PFSK-1 (cell line): Measurements from ENCODE around the gene DNAJA3.

Source experiments
- FOXP2 ChIP-seq: optimal IDR thresholded peaks from 2 replicates; pipeline ENCODE3; 2011; ENCODE audit warnings: borderline replicate concordance, control low read depth, inconsistent platforms; ENCODE audit not compliant: insufficient read depth; ENCODE audit errors: extremely low read length, extremely low read depth
- POLR2AphosphoS5 ChIP-seq: IDR thresholded peaks from 2 replicates; pipeline ENCODE4 v1.6.1; 2012; ENCODE audit warnings: low read depth, mild to moderate bottlenecking, control low read depth, low read length, moderate library complexity
- SIN3A ChIP-seq: IDR thresholded peaks from 2 replicates; pipeline ENCODE4 v1.6.1; 2012; ENCODE audit warnings: mild to moderate bottlenecking, low read length, moderate library complexity, borderline replicate concordance; ENCODE audit not compliant: insufficient read depth
- TAF1 ChIP-seq: IDR thresholded peaks from 2 replicates; pipeline ENCODE4 v1.6.1; 2012; ENCODE audit warnings: low read length, control low read depth, borderline replicate concordance; ENCODE audit not compliant: insufficient read depth
- TF ChIP-seq, protein P1 (sequence below), 2 experiments: IDR thresholded peaks; 2 replicates each; pipeline versions ENCODE4 v1.6.1 to v1.8.0; 2011 to 2012; ENCODE audit warnings: low read depth in 2 of 2, low read length in 2 of 2, control low read depth in 1 of 2, inconsistent platforms in 1 of 2, mild to moderate bottlenecking in 1 of 2, moderate library complexity in 1 of 2; ENCODE audit not compliant: insufficient read depth in 1 of 2

The DNAJA3 gene

DNA sequence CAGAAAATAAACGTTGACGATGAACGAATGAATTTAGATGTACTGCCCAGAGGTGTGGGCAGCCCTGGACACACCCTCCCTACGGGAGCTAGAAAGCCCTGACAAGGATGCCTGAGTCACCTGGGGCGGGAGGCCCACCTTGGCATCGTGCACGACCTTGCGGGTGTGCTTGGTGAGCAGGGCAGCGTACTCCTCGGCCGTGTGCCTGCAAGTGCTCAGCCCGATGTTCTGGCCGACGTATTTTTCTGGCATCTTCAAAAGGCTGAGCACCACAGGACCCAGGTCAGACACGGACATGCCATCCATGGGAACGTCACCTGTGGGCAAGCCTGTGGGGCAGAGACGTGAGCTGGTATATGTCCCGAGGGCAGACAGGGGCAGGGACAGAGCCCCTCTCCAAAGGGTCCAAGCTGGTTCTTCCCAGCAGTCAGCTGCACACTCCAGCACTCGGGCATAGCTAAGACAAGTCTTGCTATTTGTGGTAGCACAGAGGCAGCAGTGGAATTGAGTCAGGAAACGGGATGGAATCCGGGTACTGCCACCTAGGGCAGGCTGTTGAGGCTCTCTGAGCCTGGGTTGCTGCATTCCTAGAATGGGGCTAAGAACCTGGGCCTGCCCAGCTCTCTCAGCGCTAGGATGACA lies 38.0 kb downstream of the DNAJA3 start:
- TF ChIP-seq TAF1 (no peak), FOXP2 (no peak), POLR2AphosphoS5 (no peak), SIN3A (no peak)
- TF ChIP-seq, protein P1, sequence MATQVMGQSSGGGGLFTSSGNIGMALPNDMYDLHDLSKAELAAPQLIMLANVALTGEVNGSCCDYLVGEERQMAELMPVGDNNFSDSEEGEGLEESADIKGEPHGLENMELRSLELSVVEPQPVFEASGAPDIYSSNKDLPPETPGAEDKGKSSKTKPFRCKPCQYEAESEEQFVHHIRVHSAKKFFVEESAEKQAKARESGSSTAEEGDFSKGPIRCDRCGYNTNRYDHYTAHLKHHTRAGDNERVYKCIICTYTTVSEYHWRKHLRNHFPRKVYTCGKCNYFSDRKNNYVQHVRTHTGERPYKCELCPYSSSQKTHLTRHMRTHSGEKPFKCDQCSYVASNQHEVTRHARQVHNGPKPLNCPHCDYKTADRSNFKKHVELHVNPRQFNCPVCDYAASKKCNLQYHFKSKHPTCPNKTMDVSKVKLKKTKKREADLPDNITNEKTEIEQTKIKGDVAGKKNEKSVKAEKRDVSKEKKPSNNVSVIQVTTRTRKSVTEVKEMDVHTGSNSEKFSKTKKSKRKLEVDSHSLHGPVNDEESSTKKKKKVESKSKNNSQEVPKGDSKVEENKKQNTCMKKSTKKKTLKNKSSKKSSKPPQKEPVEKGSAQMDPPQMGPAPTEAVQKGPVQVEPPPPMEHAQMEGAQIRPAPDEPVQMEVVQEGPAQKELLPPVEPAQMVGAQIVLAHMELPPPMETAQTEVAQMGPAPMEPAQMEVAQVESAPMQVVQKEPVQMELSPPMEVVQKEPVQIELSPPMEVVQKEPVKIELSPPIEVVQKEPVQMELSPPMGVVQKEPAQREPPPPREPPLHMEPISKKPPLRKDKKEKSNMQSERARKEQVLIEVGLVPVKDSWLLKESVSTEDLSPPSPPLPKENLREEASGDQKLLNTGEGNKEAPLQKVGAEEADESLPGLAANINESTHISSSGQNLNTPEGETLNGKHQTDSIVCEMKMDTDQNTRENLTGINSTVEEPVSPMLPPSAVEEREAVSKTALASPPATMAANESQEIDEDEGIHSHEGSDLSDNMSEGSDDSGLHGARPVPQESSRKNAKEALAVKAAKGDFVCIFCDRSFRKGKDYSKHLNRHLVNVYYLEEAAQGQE (IDR thresholded peaks at IDR 0.05; ENCODE audit: insufficient read depth in 1 of 2, low read depth in 2 of 2, low read length in 2 of 2) = no peak

DNA sequence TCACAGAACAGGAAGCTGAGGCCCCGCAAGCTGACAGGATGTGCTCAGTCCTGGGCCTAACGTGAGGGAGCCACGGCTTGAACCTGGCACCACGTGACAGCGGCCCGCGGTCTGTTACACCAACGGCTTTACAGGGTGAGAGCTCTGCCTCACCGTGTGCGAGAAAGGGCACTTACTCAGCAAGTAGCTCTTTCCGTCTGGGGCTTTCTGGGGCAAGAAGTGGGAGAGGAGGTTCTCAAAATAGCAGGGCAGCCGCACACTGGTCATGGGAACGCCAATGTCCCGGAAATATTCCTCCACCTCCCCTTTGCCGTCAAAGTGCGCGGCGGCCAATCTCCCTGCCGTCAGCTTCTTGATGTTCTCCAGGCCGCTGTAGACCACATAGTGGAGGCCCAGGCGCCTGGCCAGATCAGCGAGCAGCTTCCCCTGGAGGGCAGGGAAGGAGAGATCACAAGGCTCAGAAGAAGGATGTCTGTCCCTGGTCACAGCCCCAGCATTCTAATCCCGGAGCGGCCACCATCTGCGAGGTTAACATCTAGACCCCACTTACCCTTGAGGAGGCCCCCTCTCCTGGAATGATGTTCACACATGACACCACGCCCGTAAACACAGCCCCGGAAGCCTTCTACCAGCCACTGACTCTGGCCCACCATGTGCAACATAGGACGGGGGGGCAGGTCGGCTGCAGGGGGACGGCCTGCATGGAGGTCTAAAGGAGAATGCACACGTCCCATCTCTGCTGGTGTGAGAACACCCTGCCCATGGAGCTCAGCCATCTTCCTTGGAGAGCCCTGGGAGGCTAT lies 40.5 kb downstream of the DNAJA3 start:
- no peak for TF ChIP-seq TAF1
- TF ChIP-seq SIN3A = no peak
- TF ChIP-seq POLR2AphosphoS5 = no peak
- TF ChIP-seq, protein P1 (IDR thresholded peaks at IDR 0.05; ENCODE audit: insufficient read depth in 1 of 2, low read depth in 2 of 2, low read length in 2 of 2) = no peak
- TF ChIP-seq FOXP2 = no peak

DNA sequence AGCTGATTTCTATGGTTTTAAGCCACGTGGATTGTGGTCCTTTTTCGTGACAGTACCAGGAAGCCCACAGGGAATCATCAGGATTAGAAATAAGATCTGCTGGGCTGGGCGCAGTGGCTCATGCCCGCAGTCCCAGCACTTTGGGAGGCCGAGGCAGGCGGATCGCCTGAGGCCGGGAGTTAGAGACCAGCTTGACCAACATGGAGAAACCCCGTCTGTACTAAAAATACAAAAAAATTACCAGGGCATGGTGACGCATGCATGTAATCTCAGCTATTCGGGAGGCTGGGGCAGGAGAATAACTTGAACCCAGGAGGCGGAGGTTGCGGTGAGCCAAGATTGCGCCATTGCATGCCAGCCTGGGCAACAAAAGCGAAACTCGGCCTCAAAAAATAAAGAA lies 42.2 kb downstream of the DNAJA3 start:
- TF ChIP-seq, protein P1 (IDR thresholded peaks at IDR 0.05; ENCODE audit: insufficient read depth in 1 of 2, low read depth in 2 of 2, low read length in 2 of 2) = no peak
- TF ChIP-seq POLR2AphosphoS5 = no peak
- TF ChIP-seq TAF1 = no peak
- no peak for TF ChIP-seq SIN3A
- no peak for TF ChIP-seq FOXP2

DNA sequence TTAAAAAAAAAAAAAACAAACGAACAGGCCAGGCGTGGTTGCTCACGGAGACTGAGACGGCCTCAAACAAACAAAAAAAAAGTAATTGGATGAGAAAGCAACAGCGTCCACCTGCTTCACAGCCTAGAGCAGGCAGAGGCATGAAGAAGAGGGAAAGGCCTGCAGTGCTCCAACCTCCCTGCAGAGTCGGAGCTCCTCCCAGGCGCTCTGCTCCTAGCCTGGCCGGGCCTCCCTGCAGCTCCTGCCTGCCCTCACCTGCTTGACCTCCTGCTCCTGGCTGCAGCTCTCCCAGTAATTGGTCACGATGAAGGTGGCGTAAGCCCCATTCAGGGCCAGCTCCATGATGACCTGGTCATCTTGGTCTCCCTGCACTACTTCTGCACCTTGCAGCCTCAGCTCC lies 43.3 kb downstream of the DNAJA3 start:
- TF ChIP-seq, protein P1 (IDR thresholded peaks at IDR 0.05; ENCODE audit: insufficient read depth in 1 of 2, low read depth in 2 of 2, low read length in 2 of 2) = no peak
- TF ChIP-seq TAF1 (no peak), FOXP2 (no peak), POLR2AphosphoS5 (no peak), SIN3A (no peak)
